ENCODE results near the gene ANKRD34A. TPM values are rescaled to one million over a fixed set of nuclear protein-coding genes. Genes with fewer than 3 reads are reported as not detected.

Gene ANKRD34A
- total and polyA plus RNA-seq, 2 of the 8 experiments (the other 6 are each of a cell fraction or from before 2014, with no cell fraction given) = 0.15 to 0.20 TPM

DNA sequence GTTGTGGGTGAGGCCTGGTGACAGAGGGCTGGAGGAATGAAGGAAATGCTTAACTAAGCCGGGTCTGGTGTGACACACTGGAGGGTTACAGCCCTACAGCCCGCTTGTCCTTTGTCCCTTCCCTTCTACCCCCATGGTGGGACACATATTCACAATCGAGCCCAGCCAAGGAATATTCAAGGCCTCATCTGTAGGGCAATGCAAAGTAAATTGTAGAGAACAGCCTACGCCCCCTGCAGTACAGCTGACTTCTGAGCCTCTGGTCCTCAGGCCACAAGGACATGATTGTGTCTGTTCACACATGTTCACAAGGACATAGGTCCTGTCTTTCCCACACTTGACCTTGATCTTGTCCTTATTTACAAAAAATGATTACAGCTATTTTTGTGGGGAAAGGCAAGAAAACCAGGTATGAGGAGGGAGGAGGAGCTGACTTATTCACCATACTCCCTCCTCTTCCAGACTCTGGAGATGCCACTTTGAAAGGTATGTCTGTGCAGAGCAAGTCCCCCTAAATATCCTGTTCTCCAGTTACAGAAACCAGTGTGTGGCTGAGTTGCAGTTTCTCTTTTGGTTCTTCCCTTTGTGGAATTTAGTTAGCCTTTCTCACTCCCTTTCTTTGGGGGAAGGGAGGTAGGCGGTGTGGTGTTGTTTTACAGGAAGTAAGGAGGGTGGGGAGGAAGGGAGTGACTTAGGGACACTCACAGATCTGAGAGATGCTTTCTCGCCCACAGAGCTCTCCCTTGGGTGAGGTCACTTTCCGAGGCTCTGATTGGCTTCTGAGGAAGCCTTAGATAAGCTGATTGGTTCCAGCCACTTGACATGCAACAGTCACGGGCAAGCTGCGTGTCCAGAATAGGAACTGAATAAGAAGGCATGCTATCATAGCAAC is 14.7 kb upstream of the ANKRD34A start (continued):
- peak; percentile 53 for TF ChIP-seq TBP (IDR thresholded peaks at IDR 0.05; ENCODE audit: low read depth, low read length)
- TF ChIP-seq EP300 (IDR thresholded peaks at IDR 0.05; ENCODE audit: borderline replicate concordance in 1 of 2, low read depth in 2 of 2, low read length in 2 of 2) = peak in 1 of 2 experiments; percentile 65; a peak in 1 of 3 replicates
- peak in 1 of 2 experiments; percentile 70; a peak in 2 of 3 replicates for TF ChIP-seq POLR2A (IDR thresholded peaks at IDR 0.05; ENCODE audit: control extremely low read depth in 1 of 2, low read depth in 2 of 2, low read length in 2 of 2)
- 0 out of 4 replicates have a peak, but pooled peaks of 1 of the 2 experiments have one; percentile 43 for TF ChIP-seq SIN3A (conservative IDR thresholded peaks at IDR 0.05 in 1 of 2, IDR thresholded peaks at IDR 0.05 in 1 of 2; ENCODE audit: low read depth in 1 of 2, low read length in 2 of 2)
- TF ChIP-seq POU5F1 (IDR thresholded peaks at IDR 0.05; ENCODE audit: low read depth, low read length) = no peak
- peak; percentile 29; the same call in 1 of the 2 replicates for TF ChIP-seq POLR2AphosphoS5 (IDR thresholded peaks at IDR 0.05; ENCODE audit: low read depth, low read length)
- TF ChIP-seq SIX5 (IDR thresholded peaks at IDR 0.05; ENCODE audit: low read depth, low read length) = 0 out of 2 replicates have a peak, but pooled peaks have one; percentile 3
- peak; percentile 84 for TF ChIP-seq ASH2L (IDR thresholded peaks at IDR 0.05; ENCODE audit: low read length)
- TF ChIP-seq CREB1 (IDR thresholded peaks at IDR 0.05) = 0 out of 2 replicates have a peak, but pooled peaks have one; percentile 11
- peak; percentile 90 for TF ChIP-seq JUND (IDR thresholded peaks at IDR 0.05; ENCODE audit: low read length)
- no peak for TF ChIP-seq BRCA1 (IDR thresholded peaks at IDR 0.05; ENCODE audit: low read depth, low read length)
- TF ChIP-seq, protein P1, sequence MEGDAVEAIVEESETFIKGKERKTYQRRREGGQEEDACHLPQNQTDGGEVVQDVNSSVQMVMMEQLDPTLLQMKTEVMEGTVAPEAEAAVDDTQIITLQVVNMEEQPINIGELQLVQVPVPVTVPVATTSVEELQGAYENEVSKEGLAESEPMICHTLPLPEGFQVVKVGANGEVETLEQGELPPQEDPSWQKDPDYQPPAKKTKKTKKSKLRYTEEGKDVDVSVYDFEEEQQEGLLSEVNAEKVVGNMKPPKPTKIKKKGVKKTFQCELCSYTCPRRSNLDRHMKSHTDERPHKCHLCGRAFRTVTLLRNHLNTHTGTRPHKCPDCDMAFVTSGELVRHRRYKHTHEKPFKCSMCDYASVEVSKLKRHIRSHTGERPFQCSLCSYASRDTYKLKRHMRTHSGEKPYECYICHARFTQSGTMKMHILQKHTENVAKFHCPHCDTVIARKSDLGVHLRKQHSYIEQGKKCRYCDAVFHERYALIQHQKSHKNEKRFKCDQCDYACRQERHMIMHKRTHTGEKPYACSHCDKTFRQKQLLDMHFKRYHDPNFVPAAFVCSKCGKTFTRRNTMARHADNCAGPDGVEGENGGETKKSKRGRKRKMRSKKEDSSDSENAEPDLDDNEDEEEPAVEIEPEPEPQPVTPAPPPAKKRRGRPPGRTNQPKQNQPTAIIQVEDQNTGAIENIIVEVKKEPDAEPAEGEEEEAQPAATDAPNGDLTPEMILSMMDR (IDR thresholded peaks at IDR 0.05; ENCODE audit: control extremely low read depth in 1 of 3, insufficient read depth in 1 of 3, low read depth in 1 of 3, low read length in 3 of 3) = peak; percentile 23 to 53 (median 37); a peak in 3 of 4 replicates
- peak; percentile 94 for TF ChIP-seq JUN (IDR thresholded peaks at IDR 0.05; ENCODE audit: low read depth, low read length)
- TF ChIP-seq, protein P2, sequence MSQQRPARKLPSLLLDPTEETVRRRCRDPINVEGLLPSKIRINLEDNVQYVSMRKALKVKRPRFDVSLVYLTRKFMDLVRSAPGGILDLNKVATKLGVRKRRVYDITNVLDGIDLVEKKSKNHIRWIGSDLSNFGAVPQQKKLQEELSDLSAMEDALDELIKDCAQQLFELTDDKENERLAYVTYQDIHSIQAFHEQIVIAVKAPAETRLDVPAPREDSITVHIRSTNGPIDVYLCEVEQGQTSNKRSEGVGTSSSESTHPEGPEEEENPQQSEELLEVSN (IDR thresholded peaks at IDR 0.05) = no peak
- peak in 1 of 2 experiments; percentile 10; a peak in 1 of 4 replicates for TF ChIP-seq RAD21 (IDR thresholded peaks at IDR 0.05 in 1 of 2, conservative IDR thresholded peaks at IDR 0.05 in 1 of 2; ENCODE audit: low read depth in 2 of 2, low read length in 2 of 2)
- TF ChIP-seq RBBP5 (IDR thresholded peaks at IDR 0.05; ENCODE audit: borderline replicate concordance, low read depth, low read length) = peak; percentile 87
- 0 out of 2 replicates have a peak, but pooled peaks have one; percentile 9 for TF ChIP-seq EGR1 (IDR thresholded peaks at IDR 0.05; ENCODE audit: borderline replicate concordance, low read depth, low read length)
- peak; percentile 82 for TF ChIP-seq SP1 (IDR thresholded peaks at IDR 0.05; ENCODE audit: low read depth, low read length)

Measured in H1 (cell line).